Right atrium auricular region (tissue), 2 donors: ENCODE measurements around the gene SPSB1. TPM values are rescaled to one million over a fixed set of nuclear protein-coding genes. Genes with fewer than 3 reads are reported as not detected.

Source experiments
- DNase-seq: peaks from one replicate; pipeline ENCODE4 v3.0.0-alpha.2; 2019; ENCODE audit warnings: low spot score
- H3K27ac ChIP-seq, 2 donors: fragments of 200-600 bp; sonication (generic); 1 replicate in 1 of 2; 2 replicates in 1 of 2; pipeline ENCODE4 v1.5.1; 2016 to 2019
- H3K27me3 ChIP-seq, 2 donors: fragments of 200-600 bp; sonication (generic); one replicate each; pipeline versions ENCODE4 v1.5.1 to v1.6.0; 2017 to 2019
- H3K36me3 ChIP-seq: fragments of 200-600 bp; sonication (generic); one replicate; pipeline ENCODE4 v1.5.1; 2016
- H3K4me1 ChIP-seq, 2 donors: fragments of 200-600 bp; sonication (generic); one replicate each; pipeline versions ENCODE4 v1.5.1 to v1.6.0; 2017 to 2019
- H3K4me3 ChIP-seq, 2 donors: fragments of 200-600 bp; sonication (generic); 1 replicate in 1 of 2; 2 replicates in 1 of 2; pipeline ENCODE4 v1.5.1; 2017 to 2019; ENCODE audit warnings: mild to moderate bottlenecking in 1 of 2, moderate library complexity in 1 of 2
- H3K9me3 ChIP-seq, 2 donors: fragments of 200-600 bp; sonication (generic); one replicate each; pipeline ENCODE4 v1.5.1; 2019
- CTCF ChIP-seq, 2 donors: fragments of 200-600 bp; sonication (generic); IDR thresholded peaks; one replicate each; pipeline ENCODE4 v1.5.1; 2019; ENCODE audit warnings: antibody characterized with exemption in 2 of 2
- total RNA-seq, 2 donors: library from RNA; depleted of rRNA; stranded (reverse); fragments of >200 nt; gene quantifications; one replicate each; pipeline ENCODE4 v1.1.0, GENCODE V29; 2016

The SPSB1 gene
- total RNA-seq, 2 donors from 2014 or later, result 20.1 to 20.8 TPM

- Histone ChIP-seq H3K9me3 (peaks cover 0 to 32% of the 10 kb centered on the region in 2 donors), H3K27me3 (no peaks in the 10 kb centered on the region), H3K4me3 (no peak overlapping the region), H3K27ac (no peak overlapping the region), H3K4me1 (peaks cover 0 to 22% of the 10 kb centered on the region in 2 donors), H3K36me3 (no peaks in the 10 kb centered on the region)
- no peak for DNase-seq
- TF ChIP-seq CTCF (IDR thresholded peaks at IDR 0.05), result no peak
Measured at GRCh38 chr1:9281908-9282695, 10.6 kb upstream of the SPSB1 start.

DNA sequence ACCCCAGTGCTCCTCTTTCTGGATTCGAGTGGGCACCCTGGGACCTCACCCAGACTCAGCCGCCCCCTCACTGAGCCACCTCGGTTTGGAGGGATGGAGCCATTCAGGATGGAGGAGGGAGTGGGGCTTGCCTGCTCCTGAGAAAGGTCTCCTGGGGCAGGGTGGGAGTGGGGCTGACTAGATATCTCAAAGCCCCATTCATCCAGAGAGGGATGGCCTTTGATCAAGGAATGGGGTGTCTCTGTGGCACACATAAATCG lies 10.1 kb upstream of the SPSB1 start:
- Histone ChIP-seq H3K9me3 (peaks cover 0 to 37% of the 10 kb centered on the region in 2 donors), H3K4me1 (peaks cover 0 to 22% of the 10 kb centered on the region in 2 donors), H3K27ac (no peak overlapping the region), H3K4me3 (no peak overlapping the region), H3K27me3 (no peaks in the 10 kb centered on the region), H3K36me3 (no peaks in the 10 kb centered on the region)
- DNase-seq, result no peak
- no peak for TF ChIP-seq CTCF (IDR thresholded peaks at IDR 0.05)

DNA sequence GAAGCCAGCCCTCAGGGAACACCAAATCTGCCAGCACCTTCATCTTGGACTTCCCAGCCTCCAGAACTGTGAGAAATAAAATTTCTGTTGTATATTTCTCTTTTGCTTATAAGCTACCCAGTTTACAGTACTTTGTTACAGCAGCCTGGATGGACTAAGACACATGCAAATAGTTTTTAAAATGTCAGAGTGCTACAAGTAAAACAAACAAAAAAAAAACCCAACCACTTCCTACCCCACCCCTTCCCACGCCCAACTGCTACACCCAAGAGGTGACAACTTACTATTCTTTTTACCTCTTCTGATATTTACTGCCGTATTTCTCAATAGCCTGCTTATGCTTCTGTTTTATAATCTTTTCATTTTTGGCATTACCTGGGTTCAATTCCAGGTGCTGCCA lies 8.6 kb upstream of the SPSB1 start:
- TF ChIP-seq CTCF (IDR thresholded peaks at IDR 0.05), result no peak
- Histone ChIP-seq H3K4me1 (peaks cover 0 to 15% of the 10 kb centered on the region in 2 donors), H3K9me3 (peaks cover 0 to 51% of the 10 kb centered on the region in 2 donors), H3K27ac (no peak overlapping the region), H3K36me3 (no peaks in the 10 kb centered on the region), H3K4me3 (no peak overlapping the region), H3K27me3 (no peaks in the 10 kb centered on the region)
- no peak for DNase-seq

- no peak overlapping the region for H3K4me3 ChIP-seq
- no peak overlapping the region for H3K27ac ChIP-seq
- H3K36me3 ChIP-seq, result no peaks in the 10 kb centered on the region
- DNase-seq, result no peak
- peaks cover 0 to 55% of the 10 kb centered on the region in 2 donors for H3K9me3 ChIP-seq
- H3K27me3 ChIP-seq, result no peaks in the 10 kb centered on the region
- peaks cover 0 to 26% of the 10 kb centered on the region in 2 donors for H3K4me1 ChIP-seq
- no peak for TF ChIP-seq CTCF (IDR thresholded peaks at IDR 0.05)
Measured at GRCh38 chr1:9286556-9286955, 6.1 kb upstream of the SPSB1 start.

GRCh38 chr1:9289090-9289534 lies 3.6 kb upstream of the SPSB1 start:
- H3K36me3 ChIP-seq, result no peaks in the 10 kb centered on the region
- peak; percentile 87 to 91 for TF ChIP-seq CTCF (IDR thresholded peaks at IDR 0.05)
- H3K9me3 ChIP-seq, result peaks cover 0 to 53% of the 10 kb centered on the region in 2 donors
- peak overlapping the region; percentile 88 to 90 for H3K27ac ChIP-seq
- peak; percentile 90 for DNase-seq
- H3K4me1 ChIP-seq, result peaks cover 0 to 32% of the 10 kb centered on the region in 2 donors
- H3K4me3 ChIP-seq, result no peak overlapping the region
- H3K27me3 ChIP-seq, result no peaks in the 10 kb centered on the region
